ENCODE measurements around the gene CIITA.

- TF ChIP-seq CTCF (IDR thresholded peaks at IDR 0.05), result no peak
- TF ChIP-seq POLR2A (IDR thresholded peaks at IDR 0.05), result no peak
These were observed 73.4 kb downstream of the CIITA start for GRCh38 chr16:10950393-10950792.
